Measurements from ENCODE around the gene CCDC85B. TPM values are rescaled to one million over a fixed set of nuclear protein-coding genes. Genes with fewer than 3 reads are reported as not detected.

Gene CCDC85B
- total RNA-seq, 1 experiment from 2014 or later = 55.3 TPM

DNA sequence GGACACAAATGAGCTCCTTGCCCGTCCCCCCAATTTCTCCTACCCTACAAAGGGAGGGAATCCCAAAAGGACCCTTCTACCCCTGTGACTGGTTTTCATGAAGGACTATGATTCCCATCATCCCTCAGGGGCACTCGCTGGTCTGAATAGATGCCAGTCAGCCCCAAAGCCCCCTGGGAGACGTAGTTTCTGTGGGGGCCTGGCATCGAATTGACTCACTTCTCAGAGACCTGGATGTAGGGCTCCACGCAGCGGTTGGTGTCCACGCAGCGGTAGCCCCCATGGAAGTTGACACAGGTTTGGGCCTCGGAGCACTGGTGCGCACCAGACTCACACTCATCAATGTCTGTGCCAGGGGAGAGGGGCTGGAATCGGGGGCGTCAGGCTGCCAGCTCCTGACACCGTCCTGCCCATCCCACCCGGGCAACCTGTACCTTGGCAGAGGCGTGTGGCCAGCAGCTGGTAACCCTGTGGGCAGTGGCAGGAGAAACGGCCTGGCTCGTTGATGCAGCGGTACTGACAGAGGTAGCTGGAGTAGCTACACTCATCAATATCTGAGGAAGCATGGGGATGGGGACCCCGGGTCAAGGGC, 22.3 kb upstream of the CCDC85B start (continued):
- TF ChIP-seq, protein P1, sequence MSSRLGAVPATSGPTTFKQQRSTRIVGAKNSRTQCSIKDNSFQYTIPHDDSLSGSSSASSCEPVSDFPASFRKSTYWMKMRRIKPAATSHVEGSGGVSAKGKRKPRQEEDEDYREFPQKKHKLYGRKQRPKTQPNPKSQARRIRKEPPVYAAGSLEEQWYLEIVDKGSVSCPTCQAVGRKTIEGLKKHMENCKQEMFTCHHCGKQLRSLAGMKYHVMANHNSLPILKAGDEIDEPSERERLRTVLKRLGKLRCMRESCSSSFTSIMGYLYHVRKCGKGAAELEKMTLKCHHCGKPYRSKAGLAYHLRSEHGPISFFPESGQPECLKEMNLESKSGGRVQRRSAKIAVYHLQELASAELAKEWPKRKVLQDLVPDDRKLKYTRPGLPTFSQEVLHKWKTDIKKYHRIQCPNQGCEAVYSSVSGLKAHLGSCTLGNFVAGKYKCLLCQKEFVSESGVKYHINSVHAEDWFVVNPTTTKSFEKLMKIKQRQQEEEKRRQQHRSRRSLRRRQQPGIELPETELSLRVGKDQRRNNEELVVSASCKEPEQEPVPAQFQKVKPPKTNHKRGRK (CRISPR knock-in tag; IDR thresholded peaks at IDR 0.05; ENCODE audit: borderline replicate concordance) = no peak
- TF ChIP-seq MXD4 (CRISPR knock-in tag; IDR thresholded peaks at IDR 0.05; ENCODE audit: borderline replicate concordance) = no peak
- TF ChIP-seq, protein P2, sequence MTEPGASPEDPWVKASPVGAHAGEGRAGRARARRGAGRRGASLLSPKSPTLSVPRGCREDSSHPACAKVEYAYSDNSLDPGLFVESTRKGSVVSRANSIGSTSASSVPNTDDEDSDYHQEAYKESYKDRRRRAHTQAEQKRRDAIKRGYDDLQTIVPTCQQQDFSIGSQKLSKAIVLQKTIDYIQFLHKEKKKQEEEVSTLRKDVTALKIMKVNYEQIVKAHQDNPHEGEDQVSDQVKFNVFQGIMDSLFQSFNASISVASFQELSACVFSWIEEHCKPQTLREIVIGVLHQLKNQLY (CRISPR knock-in tag; IDR thresholded peaks at IDR 0.05) = no peak
- TF ChIP-seq, protein P3, sequence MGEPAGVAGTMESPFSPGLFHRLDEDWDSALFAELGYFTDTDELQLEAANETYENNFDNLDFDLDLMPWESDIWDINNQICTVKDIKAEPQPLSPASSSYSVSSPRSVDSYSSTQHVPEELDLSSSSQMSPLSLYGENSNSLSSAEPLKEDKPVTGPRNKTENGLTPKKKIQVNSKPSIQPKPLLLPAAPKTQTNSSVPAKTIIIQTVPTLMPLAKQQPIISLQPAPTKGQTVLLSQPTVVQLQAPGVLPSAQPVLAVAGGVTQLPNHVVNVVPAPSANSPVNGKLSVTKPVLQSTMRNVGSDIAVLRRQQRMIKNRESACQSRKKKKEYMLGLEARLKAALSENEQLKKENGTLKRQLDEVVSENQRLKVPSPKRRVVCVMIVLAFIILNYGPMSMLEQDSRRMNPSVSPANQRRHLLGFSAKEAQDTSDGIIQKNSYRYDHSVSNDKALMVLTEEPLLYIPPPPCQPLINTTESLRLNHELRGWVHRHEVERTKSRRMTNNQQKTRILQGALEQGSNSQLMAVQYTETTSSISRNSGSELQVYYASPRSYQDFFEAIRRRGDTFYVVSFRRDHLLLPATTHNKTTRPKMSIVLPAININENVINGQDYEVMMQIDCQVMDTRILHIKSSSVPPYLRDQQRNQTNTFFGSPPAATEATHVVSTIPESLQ (CRISPR knock-in tag; IDR thresholded peaks at IDR 0.05) = no peak
- TF ChIP-seq ZNF138 (CRISPR knock-in tag; conservative IDR thresholded peaks at IDR 0.05) = no peak
- TF ChIP-seq, protein P4, sequence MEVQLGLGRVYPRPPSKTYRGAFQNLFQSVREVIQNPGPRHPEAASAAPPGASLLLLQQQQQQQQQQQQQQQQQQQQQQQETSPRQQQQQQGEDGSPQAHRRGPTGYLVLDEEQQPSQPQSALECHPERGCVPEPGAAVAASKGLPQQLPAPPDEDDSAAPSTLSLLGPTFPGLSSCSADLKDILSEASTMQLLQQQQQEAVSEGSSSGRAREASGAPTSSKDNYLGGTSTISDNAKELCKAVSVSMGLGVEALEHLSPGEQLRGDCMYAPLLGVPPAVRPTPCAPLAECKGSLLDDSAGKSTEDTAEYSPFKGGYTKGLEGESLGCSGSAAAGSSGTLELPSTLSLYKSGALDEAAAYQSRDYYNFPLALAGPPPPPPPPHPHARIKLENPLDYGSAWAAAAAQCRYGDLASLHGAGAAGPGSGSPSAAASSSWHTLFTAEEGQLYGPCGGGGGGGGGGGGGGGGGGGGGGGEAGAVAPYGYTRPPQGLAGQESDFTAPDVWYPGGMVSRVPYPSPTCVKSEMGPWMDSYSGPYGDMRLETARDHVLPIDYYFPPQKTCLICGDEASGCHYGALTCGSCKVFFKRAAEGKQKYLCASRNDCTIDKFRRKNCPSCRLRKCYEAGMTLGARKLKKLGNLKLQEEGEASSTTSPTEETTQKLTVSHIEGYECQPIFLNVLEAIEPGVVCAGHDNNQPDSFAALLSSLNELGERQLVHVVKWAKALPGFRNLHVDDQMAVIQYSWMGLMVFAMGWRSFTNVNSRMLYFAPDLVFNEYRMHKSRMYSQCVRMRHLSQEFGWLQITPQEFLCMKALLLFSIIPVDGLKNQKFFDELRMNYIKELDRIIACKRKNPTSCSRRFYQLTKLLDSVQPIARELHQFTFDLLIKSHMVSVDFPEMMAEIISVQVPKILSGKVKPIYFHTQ (CRISPR knock-in tag; IDR thresholded peaks at IDR 0.05) = peak; percentile 45
- TF ChIP-seq, protein P5, sequence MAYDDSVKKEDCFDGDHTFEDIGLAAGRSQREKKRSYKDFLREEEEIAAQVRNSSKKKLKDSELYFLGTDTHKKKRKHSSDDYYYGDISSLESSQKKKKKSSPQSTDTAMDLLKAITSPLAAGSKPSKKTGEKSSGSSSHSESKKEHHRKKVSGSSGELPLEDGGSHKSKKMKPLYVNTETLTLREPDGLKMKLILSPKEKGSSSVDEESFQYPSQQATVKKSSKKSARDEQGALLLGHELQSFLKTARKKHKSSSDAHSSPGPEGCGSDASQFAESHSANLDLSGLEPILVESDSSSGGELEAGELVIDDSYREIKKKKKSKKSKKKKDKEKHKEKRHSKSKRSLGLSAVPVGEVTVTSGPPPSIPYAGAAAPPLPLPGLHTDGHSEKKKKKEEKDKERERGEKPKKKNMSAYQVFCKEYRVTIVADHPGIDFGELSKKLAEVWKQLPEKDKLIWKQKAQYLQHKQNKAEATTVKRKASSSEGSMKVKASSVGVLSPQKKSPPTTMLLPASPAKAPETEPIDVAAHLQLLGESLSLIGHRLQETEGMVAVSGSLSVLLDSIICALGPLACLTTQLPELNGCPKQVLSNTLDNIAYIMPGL (CRISPR knock-in tag; IDR thresholded peaks at IDR 0.05) = no peak
- TF ChIP-seq, protein P6, sequence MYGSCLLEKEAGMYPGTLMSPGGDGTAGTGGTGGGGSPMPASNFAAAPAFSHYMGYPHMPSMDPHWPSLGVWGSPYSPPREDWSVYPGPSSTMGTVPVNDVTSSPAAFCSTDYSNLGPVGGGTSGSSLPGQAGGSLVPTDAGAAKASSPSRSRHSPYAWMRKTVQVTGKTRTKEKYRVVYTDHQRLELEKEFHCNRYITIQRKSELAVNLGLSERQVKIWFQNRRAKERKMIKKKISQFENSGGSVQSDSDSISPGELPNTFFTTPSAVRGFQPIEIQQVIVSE (CRISPR knock-in tag; IDR thresholded peaks at IDR 0.05; ENCODE audit: borderline replicate concordance) = no peak
- no peak for TF ChIP-seq NR3C1 (CRISPR knock-in tag; conservative IDR thresholded peaks at IDR 0.05; ENCODE audit: low read depth)
- TF ChIP-seq ZNF219 (CRISPR knock-in tag; IDR thresholded peaks at IDR 0.05; ENCODE audit: borderline replicate concordance) = no peak
- TF ChIP-seq, protein P7, sequence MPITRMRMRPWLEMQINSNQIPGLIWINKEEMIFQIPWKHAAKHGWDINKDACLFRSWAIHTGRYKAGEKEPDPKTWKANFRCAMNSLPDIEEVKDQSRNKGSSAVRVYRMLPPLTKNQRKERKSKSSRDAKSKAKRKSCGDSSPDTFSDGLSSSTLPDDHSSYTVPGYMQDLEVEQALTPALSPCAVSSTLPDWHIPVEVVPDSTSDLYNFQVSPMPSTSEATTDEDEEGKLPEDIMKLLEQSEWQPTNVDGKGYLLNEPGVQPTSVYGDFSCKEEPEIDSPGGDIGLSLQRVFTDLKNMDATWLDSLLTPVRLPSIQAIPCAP (CRISPR knock-in tag; IDR thresholded peaks at IDR 0.05) = no peak
- TF ChIP-seq, protein P8, sequence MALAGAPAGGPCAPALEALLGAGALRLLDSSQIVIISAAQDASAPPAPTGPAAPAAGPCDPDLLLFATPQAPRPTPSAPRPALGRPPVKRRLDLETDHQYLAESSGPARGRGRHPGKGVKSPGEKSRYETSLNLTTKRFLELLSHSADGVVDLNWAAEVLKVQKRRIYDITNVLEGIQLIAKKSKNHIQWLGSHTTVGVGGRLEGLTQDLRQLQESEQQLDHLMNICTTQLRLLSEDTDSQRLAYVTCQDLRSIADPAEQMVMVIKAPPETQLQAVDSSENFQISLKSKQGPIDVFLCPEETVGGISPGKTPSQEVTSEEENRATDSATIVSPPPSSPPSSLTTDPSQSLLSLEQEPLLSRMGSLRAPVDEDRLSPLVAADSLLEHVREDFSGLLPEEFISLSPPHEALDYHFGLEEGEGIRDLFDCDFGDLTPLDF (CRISPR knock-in tag; IDR thresholded peaks at IDR 0.05) = no peak
- peak; percentile 67 for TF ChIP-seq NFATC4 (CRISPR knock-in tag; IDR thresholded peaks at IDR 0.05)
- TF ChIP-seq TCF7 (CRISPR knock-in tag; IDR thresholded peaks at IDR 0.05; ENCODE audit: low read depth) = no peak
- no peak for TF ChIP-seq JUN (CRISPR knock-in tag; IDR thresholded peaks at IDR 0.05)
- TF ChIP-seq, protein P9, sequence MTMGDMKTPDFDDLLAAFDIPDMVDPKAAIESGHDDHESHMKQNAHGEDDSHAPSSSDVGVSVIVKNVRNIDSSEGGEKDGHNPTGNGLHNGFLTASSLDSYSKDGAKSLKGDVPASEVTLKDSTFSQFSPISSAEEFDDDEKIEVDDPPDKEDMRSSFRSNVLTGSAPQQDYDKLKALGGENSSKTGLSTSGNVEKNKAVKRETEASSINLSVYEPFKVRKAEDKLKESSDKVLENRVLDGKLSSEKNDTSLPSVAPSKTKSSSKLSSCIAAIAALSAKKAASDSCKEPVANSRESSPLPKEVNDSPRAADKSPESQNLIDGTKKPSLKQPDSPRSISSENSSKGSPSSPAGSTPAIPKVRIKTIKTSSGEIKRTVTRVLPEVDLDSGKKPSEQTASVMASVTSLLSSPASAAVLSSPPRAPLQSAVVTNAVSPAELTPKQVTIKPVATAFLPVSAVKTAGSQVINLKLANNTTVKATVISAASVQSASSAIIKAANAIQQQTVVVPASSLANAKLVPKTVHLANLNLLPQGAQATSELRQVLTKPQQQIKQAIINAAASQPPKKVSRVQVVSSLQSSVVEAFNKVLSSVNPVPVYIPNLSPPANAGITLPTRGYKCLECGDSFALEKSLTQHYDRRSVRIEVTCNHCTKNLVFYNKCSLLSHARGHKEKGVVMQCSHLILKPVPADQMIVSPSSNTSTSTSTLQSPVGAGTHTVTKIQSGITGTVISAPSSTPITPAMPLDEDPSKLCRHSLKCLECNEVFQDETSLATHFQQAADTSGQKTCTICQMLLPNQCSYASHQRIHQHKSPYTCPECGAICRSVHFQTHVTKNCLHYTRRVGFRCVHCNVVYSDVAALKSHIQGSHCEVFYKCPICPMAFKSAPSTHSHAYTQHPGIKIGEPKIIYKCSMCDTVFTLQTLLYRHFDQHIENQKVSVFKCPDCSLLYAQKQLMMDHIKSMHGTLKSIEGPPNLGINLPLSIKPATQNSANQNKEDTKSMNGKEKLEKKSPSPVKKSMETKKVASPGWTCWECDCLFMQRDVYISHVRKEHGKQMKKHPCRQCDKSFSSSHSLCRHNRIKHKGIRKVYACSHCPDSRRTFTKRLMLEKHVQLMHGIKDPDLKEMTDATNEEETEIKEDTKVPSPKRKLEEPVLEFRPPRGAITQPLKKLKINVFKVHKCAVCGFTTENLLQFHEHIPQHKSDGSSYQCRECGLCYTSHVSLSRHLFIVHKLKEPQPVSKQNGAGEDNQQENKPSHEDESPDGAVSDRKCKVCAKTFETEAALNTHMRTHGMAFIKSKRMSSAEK (CRISPR knock-in tag; IDR thresholded peaks at IDR 0.05; ENCODE audit: borderline replicate concordance) = no peak
